ES-I3 (cell line): ENCODE data around the gene FRMD3.

Experiments used
- H3K36me3 ChIP-seq: 2 replicates; pipeline ENCODE4 v1.6.1; 2013; ENCODE audit warnings: mild to moderate bottlenecking, low read length, control low read depth, moderate library complexity; ENCODE audit not compliant: insufficient read depth
- H3K4me1 ChIP-seq: 2 replicates; pipeline ENCODE4 v1.6.1; 2013; ENCODE audit warnings: mild to moderate bottlenecking, control low read depth, low read length; ENCODE audit not compliant: insufficient read depth
- H3K9ac ChIP-seq: 2 replicates; pipeline ENCODE4 v1.6.1; 2013; ENCODE audit warnings: low read depth, mild to moderate bottlenecking, low read length, moderate library complexity
- H3K9me3 ChIP-seq: 2 replicates; pipeline ENCODE4 v1.6.1; 2013; ENCODE audit warnings: mild to moderate bottlenecking, low read length, moderate library complexity; ENCODE audit not compliant: control insufficient read depth, insufficient read depth

The FRMD3 gene

DNA sequence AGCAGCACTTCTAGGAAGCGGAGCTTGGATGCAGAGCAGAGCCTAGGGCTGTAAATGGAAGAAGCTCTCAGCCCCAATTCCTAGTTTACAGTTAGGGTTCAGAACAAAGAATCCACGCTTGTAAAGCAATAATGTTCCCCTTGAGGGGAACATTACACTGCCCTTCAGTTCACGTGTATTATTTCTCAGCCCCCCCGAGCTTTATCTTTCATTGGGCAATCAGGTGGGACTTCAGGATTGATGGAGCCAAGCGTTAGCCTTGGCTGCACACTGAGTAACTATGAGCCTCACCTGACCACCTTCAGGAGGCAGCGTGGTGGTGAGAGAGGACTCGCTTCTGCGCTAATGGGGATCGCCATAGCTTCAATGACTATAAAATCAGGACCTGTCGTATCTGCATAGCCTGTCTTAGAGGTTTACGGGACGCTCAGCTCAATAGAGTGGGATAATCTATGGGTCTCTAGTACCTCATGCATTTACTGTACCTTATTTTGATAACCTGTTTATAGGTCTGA, 318.2 kb downstream of the FRMD3 start:
- Histone ChIP-seq H3K9me3 (peaks cover 5% of the 10 kb centered on the region; the same call in 1 of the 2 replicates), H3K36me3 (no peaks in the 10 kb centered on the region), H3K4me1 (peaks cover 5% of the 10 kb centered on the region; the same call in 1 of the 2 replicates), H3K9ac (peak overlapping the region; percentile 72; the same call in 1 of the 2 replicates)

DNA sequence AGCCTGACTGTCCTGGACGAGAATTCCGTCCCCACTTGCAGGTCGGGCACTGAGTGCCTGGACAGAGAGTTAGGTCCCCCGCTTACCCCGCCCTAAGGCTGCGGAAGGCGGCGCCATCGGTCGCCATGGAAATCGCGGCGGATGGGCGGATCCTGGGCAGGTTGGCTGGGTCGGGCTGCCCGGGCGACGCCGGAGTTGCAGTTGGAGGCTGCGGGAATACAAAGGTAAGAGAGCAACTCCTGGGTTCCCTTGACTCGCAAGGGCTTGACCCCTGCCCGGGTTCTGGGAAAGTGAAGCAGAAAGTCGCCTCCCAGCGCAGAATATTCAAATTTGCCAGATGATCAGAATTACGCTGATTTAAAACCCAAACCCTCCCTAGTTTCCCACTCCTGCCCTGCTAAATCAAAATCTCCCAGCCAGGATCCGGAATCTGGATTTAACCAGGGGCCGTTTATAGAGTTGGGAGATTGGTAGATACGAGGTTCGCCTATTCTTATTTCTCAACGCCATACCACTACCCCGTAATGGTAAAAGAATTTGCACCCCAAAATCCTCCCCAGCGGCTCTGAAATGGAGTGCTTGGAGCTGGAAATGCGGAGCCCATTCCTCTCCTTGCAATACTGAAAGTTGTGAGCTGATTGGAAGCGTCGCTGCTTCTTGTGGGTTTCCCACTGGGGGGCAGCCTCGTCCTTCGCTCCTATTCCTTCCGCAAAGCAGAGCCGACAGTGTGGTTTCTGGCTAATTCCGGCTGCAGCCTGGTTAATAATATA, 318.9 kb downstream of the FRMD3 start:
- Histone ChIP-seq H3K4me1 (peaks cover 5% of the 10 kb centered on the region; the same call in 1 of the 2 replicates), H3K9ac (peak overlapping the region; percentile 72), H3K9me3 (peaks cover 5% of the 10 kb centered on the region; the same call in 1 of the 2 replicates), H3K36me3 (no peaks in the 10 kb centered on the region)

DNA sequence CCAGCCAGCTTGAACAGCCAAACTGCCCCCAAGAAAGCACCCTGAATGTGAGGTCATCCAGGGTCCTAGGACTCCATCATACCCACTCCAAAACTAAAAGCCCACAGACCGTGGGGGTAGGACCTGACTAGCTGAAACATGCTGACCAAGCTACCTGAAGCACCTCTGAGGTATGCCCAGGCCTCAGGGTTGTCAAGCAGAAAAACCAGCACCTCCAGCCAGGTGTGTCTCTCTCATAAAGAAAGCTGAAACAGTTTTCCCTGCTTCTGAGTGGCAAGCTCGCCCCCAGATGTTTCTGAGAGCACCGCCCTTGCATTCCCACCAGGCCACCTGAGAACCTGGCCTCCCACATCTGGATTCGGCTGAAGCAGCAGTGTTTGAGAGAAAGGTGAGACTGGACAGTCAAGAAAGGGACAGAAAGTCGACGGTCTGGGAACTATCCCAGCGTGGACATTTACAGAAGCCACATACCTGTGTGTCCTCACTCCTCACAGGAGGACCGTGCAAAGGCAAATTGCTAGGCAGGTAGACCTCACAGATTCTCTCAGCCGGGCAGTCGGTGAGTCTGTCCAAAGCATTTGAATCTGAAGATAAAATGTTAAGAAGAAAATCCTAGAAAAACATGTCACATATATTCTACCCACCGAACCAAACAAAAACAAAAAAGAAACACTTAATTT, 319.6 kb downstream of the FRMD3 start:
- H3K9me3 ChIP-seq: peaks cover 5% of the 10 kb centered on the region; the same call in 1 of the 2 replicates
- H3K4me1 ChIP-seq: peaks cover 5% of the 10 kb centered on the region; the same call in 1 of the 2 replicates
- H3K9ac ChIP-seq: no peak overlapping the region
- no peaks in the 10 kb centered on the region for H3K36me3 ChIP-seq

DNA sequence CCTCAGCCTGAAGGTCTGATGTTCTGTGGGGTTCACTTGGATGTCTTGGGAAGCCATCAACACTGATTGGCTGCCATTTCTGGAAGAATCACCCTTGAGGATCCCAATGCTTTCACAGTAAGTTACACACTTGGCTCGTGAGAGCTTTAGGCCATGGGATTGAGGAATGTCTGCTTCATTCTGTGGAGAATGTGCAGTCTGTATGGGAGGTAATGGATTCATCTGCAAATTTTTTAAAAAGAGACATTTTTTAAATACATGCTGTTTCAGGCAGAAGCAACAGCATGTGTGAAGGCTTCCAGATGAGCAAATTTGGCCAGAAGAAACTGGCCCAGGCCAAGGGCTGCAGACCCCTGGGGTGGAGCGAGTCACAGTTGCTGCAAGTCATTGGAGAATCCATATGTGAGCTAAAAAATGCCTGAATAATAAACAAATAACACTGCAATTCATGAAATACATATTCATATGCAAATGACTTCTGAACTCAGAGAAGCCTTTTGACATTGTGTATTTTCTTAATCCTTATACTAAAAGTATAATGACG, 328.9 kb downstream of the FRMD3 start:
- no peak overlapping the region for H3K9ac ChIP-seq
- 0 out of 2 replicates have a peak, but pooled peaks cover 5% of the 10 kb centered on the region for H3K4me1 ChIP-seq
- H3K36me3 ChIP-seq: no peaks in the 10 kb centered on the region
- H3K9me3 ChIP-seq: no peaks in the 10 kb centered on the region

DNA sequence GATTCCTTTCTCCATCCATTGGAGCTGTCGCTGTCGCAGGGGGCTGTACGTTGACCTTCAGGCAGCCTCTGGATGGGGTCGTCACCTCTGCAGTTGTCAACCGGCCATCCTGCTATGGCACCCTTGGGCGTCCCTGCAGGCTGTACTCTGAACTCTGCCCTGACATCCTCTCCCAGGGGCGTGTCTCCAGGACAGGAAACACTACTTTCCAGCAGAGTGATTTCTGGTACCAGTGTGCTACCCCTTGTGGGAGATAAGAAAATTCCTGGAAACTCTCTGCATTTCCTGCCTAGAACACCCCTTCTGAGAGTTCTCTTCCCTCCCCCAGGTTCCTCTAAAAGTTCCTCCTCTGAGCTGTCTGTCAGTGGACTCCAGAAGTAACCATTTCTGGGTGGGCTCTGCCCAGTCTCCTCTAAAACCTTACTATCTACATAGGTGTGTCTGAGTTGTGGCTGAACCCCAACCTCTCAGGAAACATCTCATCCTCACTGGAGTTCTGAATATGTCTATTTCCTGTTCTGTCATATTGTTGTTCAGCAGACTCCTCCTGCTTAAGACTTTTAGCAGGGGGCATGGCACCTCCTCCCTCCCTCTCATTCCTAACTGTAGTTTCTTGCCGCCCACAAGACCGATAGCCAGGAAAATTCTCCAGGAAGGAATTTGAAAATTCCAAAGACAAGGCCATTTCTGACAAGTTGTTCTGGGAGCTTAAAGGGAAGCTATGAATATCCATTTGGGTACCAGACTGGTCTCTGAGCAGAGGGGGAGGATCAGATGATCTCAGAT, 329.9 kb downstream of the FRMD3 start:
- H3K9me3 ChIP-seq: no peaks in the 10 kb centered on the region
- no peak overlapping the region for H3K9ac ChIP-seq
- H3K4me1 ChIP-seq: 0 out of 2 replicates have a peak, but pooled peaks cover 5% of the 10 kb centered on the region
- no peaks in the 10 kb centered on the region for H3K36me3 ChIP-seq

DNA sequence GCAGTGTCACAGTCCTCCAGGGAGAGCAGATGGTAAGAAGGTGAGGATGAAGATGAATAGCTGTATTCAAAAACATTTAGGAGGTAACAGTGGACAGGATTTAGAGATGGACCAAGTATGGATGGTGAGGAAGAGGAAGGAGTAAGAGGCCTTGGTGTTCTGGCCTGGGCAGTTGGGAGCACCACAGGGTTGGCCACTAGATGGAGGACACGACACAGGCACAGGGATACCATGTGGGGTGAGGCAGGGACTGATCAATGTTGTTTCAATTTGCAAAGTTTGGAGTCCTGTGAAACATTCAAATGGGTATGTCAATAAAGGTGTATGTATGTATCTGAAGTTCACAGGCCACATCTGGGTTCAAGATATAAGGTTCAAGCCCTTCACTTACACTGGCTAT, 334.2 kb downstream of the FRMD3 start:
- no peak overlapping the region for H3K9ac ChIP-seq
- no peaks in the 10 kb centered on the region for H3K9me3 ChIP-seq
- H3K4me1 ChIP-seq: 0 out of 2 replicates have a peak, but pooled peaks cover 5% of the 10 kb centered on the region
- no peaks in the 10 kb centered on the region for H3K36me3 ChIP-seq

DNA sequence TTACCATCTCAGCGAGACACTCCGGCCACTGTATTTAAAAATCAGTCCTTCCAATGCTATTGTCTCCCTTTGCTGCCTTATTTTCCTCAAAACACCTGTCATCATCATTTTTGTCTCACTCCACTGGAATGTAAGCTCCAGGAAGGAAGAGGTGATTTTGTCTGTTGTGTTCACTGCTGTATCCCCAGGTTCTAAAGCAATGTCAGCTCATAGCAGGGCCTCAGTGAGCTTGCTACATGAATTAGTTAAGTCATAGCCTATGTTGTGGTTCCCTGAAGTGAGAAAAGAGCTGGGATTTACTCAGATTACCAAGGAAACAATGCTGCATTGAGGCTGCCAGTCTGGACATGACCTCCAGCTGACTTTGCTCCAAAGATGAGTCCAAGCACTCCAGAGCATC, 337.7 kb downstream of the FRMD3 start:
- Histone ChIP-seq H3K9ac (no peak overlapping the region), H3K9me3 (no peaks in the 10 kb centered on the region), H3K4me1 (no peaks in the 10 kb centered on the region), H3K36me3 (no peaks in the 10 kb centered on the region)

DNA sequence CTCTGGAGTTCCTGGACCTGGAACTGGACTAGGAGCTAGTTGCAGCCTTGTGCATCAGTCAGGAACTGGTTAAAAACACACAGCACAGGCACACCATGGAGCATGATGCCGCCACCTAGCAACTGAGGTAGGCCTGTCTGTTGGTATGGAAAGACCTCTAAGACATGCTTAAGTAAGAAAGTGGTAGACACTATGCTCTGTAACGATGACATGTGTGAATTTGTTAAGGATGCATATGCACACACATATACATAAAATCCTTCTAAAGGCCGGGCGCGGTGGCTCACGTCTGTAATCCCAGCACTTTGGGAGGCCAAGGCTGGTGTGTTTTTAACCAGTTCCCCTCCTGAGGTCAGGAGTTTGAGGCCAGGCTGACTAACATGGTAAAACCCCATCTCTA, 338.4 kb downstream of the FRMD3 start:
- Histone ChIP-seq H3K4me1 (no peaks in the 10 kb centered on the region), H3K9me3 (no peaks in the 10 kb centered on the region), H3K9ac (no peak overlapping the region), H3K36me3 (no peaks in the 10 kb centered on the region)

DNA sequence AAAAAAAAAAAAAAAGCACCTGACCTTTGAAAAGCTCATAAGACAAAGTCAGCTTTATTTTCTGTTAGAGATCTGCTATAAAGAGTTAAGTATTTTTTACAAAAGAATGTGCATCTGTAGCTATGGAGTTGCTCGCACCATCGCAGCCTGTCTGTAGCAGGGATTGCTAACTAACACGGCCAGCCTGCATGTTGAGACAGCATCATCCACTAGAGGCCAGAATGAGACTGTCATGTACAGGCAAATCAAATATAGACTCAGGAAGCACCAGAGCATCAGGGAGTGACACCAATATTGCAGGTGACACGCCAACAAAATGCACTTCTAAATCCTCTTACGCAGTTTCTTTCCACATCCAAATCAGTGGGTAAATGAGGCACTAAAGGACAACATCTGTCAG, 339.0 kb downstream of the FRMD3 start:
- H3K4me1 ChIP-seq: no peaks in the 10 kb centered on the region
- H3K9me3 ChIP-seq: no peaks in the 10 kb centered on the region
- H3K36me3 ChIP-seq: no peaks in the 10 kb centered on the region

DNA sequence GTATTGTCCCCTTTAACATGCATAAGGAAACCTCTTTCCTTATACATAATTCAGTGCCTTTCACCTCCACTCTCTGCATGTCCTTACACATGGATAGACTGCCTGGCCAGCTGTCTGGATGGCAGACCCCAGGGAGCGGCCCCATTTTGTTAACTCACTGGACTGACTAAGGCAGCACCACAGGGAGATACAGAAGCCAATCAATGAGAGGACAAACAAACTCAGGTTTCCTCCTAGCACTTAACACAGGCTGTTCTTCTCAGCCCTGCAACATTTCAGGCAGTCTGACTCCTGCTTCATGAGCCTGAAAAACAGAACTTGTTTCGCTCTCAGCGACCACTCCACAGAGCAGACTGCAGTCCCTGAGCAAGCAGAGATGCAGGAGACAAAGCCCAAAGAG, 339.8 kb downstream of the FRMD3 start:
- Histone ChIP-seq H3K36me3 (no peaks in the 10 kb centered on the region), H3K4me1 (no peaks in the 10 kb centered on the region), H3K9me3 (no peaks in the 10 kb centered on the region), H3K9ac (no peak overlapping the region)

More for the DNA sequence above, 339.0 kb downstream of the FRMD3 start:
- H3K9ac ChIP-seq: no peak overlapping the region

DNA sequence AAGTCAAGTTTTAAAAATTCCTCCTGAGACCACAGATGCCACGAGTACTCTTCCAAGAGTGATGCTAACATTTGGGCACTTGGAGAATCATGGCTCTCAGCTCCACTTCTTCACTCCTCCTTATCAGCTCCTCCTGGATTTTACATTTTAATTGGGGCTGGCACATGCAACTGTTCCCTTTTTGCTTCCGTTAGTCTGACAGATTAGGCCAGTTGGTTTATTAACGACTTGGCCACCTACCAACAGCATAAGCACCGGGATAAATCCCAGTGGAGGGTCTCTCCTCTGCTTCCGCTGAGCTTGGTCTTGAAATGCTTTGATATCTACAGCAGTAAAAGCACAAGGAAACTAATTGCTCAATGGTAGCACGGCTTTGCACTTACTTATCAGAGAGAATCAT, 340.6 kb downstream of the FRMD3 start:
- Histone ChIP-seq H3K36me3 (no peaks in the 10 kb centered on the region), H3K4me1 (no peaks in the 10 kb centered on the region), H3K9ac (no peak overlapping the region), H3K9me3 (no peaks in the 10 kb centered on the region)

DNA sequence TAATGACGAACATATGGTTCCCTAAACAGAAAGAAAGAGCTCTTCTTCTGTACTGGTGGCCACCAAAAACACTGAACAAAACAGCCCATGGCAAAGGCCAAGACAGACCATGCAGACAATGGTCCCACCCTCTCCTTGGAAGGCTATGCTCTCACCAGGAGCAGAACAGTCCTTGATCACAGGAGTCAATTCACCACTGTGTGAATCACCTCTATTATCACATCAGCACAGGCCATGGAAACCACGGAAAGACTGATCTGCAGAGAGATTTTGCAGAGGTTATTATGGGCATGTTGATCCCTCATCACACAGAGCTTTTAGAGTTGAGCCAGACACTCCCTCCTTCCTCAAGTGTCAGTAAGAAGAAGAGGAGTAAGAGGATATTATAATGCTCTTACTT, 341.3 kb downstream of the FRMD3 start:
- no peak overlapping the region for H3K9ac ChIP-seq
- no peaks in the 10 kb centered on the region for H3K4me1 ChIP-seq
- no peaks in the 10 kb centered on the region for H3K9me3 ChIP-seq
- no peaks in the 10 kb centered on the region for H3K36me3 ChIP-seq
